Transverse colon (tissue), 4 donors: ENCODE results near the gene PSMD13. TPM values are rescaled to one million over a fixed set of nuclear protein-coding genes. Genes with fewer than 3 reads are reported as not detected.

Experiments
- DNase-seq: peaks from one replicate; pipeline ENCODE4 v3.0.0-alpha.2; 2019
- H3K27ac ChIP-seq, 4 donors: fragments of 200-600 bp; sonication (generic); 2 replicates each; pipeline ENCODE4 v1.5.1; 2016 to 2018; ENCODE audit warnings: inconsistent platforms in 4 of 4
- H3K27me3 ChIP-seq: fragments of 200-600 bp; sonication (generic); 2 replicates; pipeline ENCODE4 v1.5.1; 2017; ENCODE audit warnings: inconsistent platforms
- H3K36me3 ChIP-seq, 4 donors: fragments of 200-600 bp; sonication (generic); 2 replicates each; pipeline ENCODE4 v1.5.1; 2017 to 2019; ENCODE audit warnings: inconsistent platforms in 4 of 4
- H3K4me1 ChIP-seq, 4 donors: fragments of 200-600 bp; sonication (generic); 2 replicates each; pipeline ENCODE4 v1.5.1; 2017 to 2020; ENCODE audit warnings: inconsistent platforms in 4 of 4
- H3K4me3 ChIP-seq, 4 donors: fragments of 200-600 bp; sonication (generic); 1 replicate in 1 of 4; 2 replicates in 3 of 4; pipeline versions ENCODE4 v1.5.1 to v1.6.1; 2017 to 2019; ENCODE audit warnings: inconsistent platforms in 4 of 4
- H3K9me3 ChIP-seq, 2 donors: fragments of 200-600 bp; sonication (generic); 2 replicates each; pipeline ENCODE4 v1.5.1; 2017 to 2019; ENCODE audit warnings: inconsistent platforms in 2 of 2
- EP300 ChIP-seq: sonication (generic); formaldehyde crosslinking; IDR thresholded peaks from one replicate; pipeline ENCODE4 v1.6.1; 2017; ENCODE audit warnings: antibody characterized with exemption, low read depth
- POLR2A ChIP-seq: fragments of 450-650 bp; IDR thresholded peaks from one replicate; pipeline ENCODE4 v1.6.1; 2016; ENCODE audit warnings: antibody characterized with exemption, mild to moderate bottlenecking, moderate library complexity
- POLR2AphosphoS5 ChIP-seq, 3 donors: sonication (generic); formaldehyde crosslinking; IDR thresholded peaks; one replicate each; pipeline ENCODE4 v1.6.1; 2016; ENCODE audit warnings: antibody characterized with exemption in 3 of 3
- WGBS, 2 donors: methylation state at CpG; one replicate each; pipeline ENCODE4 v1.1.5; 2018; ENCODE audit warnings: low coverage in 1 of 2; 5-methylcytosine and 5-hydroxymethylcytosine counted together
- in situ Hi-C, 4 donors: fragments of 200-750 bp; cut with MboI; loops; one replicate each; pipeline versions ENCODE4 v1.15.0 to v1.15.1; 2017; ENCODE audit warnings: low sequenced_read_pairs in 3 of 4, low pct_ligation_motif_present in 1 of 4, low pct_unique_long_range_greater_than_20kb in 1 of 4
- intact Hi-C: fragments of 100-400 bp; cut with DNase I; formaldehyde crosslinking; loops from one replicate; pipeline ENCODE4 v1.15.1; 2023; ENCODE audit warnings: low total_unique reads
- total RNA-seq, 4 donors: library from RNA; depleted of rRNA; stranded (reverse); fragments of >200 nt; gene quantifications; one replicate each; pipeline ENCODE4 v1.1.0, GENCODE V29; 2016
- TF ChIP-seq, protein P1 (sequence below), 5 experiments: fragments of 200-600 bp in 3 of 5; fragments of 450-650 bp in 2 of 5; sonication (generic) in 3 of 5; IDR thresholded peaks; 1 replicate in 2 of 5; 2 replicates in 3 of 5; pipeline ENCODE4 v1.5.1; 2016 to 2017; ENCODE audit warnings: antibody characterized with exemption in 5 of 5, inconsistent platforms in 3 of 5, mild to moderate bottlenecking in 2 of 5, moderate library complexity in 1 of 5

PSMD13 gene
- total RNA-seq, 4 donors from 2014 or later: 23.2 to 96.5 (median 52.2) TPM

GRCh38 chr11:256952-257737, 20.4 kb downstream of the PSMD13 start:
- H3K4me1 ChIP-seq: no peaks in the 10 kb centered on the region
- H3K36me3 ChIP-seq: no peaks in the 10 kb centered on the region
- DNase-seq: no peak
- no peak overlapping the region for H3K27ac ChIP-seq
- no peaks in the 10 kb centered on the region for H3K27me3 ChIP-seq
- no peaks in the 10 kb centered on the region for H3K9me3 ChIP-seq
- in situ Hi-C loops: loop anchor here in 1 of 4 donors (10.0 kb wide), 1 partner anchor 108 kb away; the partner anchor contains the start of gene B4GALNT4
- 75 to 77% methylated on average over 8 to 14 of the region's 14 CpGs for WGBS, 2 donors
- no peak overlapping the region for H3K4me3 ChIP-seq
- intact Hi-C loops: no loop called here
- TF ChIP-seq POLR2AphosphoS5 (IDR thresholded peaks at IDR 0.05) (no peak), EP300 (no peak), POLR2A (no peak)
- TF ChIP-seq, protein P1, sequence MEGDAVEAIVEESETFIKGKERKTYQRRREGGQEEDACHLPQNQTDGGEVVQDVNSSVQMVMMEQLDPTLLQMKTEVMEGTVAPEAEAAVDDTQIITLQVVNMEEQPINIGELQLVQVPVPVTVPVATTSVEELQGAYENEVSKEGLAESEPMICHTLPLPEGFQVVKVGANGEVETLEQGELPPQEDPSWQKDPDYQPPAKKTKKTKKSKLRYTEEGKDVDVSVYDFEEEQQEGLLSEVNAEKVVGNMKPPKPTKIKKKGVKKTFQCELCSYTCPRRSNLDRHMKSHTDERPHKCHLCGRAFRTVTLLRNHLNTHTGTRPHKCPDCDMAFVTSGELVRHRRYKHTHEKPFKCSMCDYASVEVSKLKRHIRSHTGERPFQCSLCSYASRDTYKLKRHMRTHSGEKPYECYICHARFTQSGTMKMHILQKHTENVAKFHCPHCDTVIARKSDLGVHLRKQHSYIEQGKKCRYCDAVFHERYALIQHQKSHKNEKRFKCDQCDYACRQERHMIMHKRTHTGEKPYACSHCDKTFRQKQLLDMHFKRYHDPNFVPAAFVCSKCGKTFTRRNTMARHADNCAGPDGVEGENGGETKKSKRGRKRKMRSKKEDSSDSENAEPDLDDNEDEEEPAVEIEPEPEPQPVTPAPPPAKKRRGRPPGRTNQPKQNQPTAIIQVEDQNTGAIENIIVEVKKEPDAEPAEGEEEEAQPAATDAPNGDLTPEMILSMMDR (IDR thresholded peaks at IDR 0.05): no peak

DNA sequence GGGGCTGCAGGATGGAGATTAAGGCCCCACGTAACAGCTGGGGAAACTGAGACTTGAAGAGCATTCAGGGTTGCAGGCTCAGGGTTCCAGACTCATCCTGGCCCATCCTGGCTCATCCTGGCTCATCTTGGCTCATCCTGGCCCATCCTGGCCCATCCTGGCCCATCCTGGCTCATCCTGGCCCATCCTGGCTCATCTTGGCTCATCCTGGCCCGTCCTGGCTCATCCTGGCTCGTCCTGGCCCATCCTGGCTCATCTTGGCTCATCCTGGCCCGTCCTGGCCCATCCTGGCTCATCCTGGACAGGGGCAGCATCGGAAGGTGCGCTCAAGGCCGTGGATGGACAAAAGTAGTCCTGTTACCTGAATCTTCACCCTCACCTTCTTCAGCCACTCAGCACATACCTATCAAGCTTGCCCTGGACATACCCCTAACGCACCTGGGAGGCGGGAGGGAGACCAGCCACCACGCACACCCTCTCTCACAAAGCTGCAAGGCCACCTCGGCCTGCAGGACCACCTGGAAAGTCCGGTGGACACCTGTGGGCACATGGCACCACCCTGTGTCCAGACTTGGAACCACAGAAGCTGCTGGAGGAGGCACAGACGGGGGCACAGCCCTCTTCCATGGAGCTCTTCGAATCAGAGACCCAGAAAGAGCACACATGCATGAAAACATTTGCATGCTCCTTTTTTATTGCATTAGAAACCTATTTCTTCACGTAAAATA, 21.2 kb downstream of the PSMD13 start:
- DNase-seq: no peak
- 79% methylated on average over 15 of the region's 15 CpGs; no CpG with 5 or more reads in 1 of the 2 donors for WGBS, 2 donors
- Histone ChIP-seq H3K36me3 (no peaks in the 10 kb centered on the region), H3K27me3 (no peaks in the 10 kb centered on the region), H3K27ac (no peak overlapping the region), H3K9me3 (no peaks in the 10 kb centered on the region), H3K4me1 (no peaks in the 10 kb centered on the region), H3K4me3 (no peak overlapping the region)
- in situ Hi-C loops (loop anchor here in 1 of 4 donors (10.0 kb wide), 1 partner anchor 107 kb away; the partner anchor contains the start of gene B4GALNT4), intact Hi-C loops (no loop called here)
- TF ChIP-seq, protein P1 (IDR thresholded peaks at IDR 0.05): peak in 1 of 5 experiments; percentile 7
- no peak for TF ChIP-seq EP300

- H3K9me3 ChIP-seq: no peaks in the 10 kb centered on the region
- H3K36me3 ChIP-seq: no peaks in the 10 kb centered on the region
- H3K4me1 ChIP-seq: no peaks in the 10 kb centered on the region
- no peaks in the 10 kb centered on the region for H3K27me3 ChIP-seq
- intact Hi-C loops (no loop called here), in situ Hi-C loops (loop anchor here in 1 of 4 donors (10.0 kb wide), 1 partner anchor 105 kb away; the partner anchor contains the start of gene B4GALNT4)
- DNase-seq: no peak
- H3K4me3 ChIP-seq: no peak overlapping the region
- no peak overlapping the region for H3K27ac ChIP-seq
- TF ChIP-seq, protein P1 (IDR thresholded peaks at IDR 0.05): no peak
- no peak for TF ChIP-seq POLR2AphosphoS5 (IDR thresholded peaks at IDR 0.05)
- TF ChIP-seq POLR2A: no peak
- no peak for TF ChIP-seq EP300
- 72 to 88% methylated on average over 5 to 10 of the region's 10 CpGs for WGBS, 2 donors
These were observed 22.6 kb downstream of the PSMD13 start for GRCh38 chr11:259413-259812.

DNA sequence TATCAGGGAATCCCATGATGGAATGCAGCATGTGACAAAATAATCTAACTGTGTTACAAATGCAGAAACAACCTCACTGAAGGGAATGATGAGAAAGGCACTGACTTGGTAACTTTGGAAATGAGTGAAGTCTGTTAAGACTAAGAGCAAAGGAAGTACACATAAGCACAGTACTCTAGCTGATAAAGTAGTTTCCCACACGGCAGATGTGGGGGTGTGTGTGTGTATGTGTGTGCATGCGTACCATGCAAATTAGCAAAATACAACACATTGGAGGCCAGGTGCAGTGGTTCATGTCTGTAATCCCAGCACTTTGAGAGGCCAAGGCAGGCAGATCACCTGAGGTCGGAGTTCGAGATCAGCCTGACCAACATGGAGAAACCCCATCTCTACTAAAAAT, 24.8 kb downstream of the PSMD13 start:
- H3K4me3 ChIP-seq: no peak overlapping the region
- TF ChIP-seq POLR2AphosphoS5 (IDR thresholded peaks at IDR 0.05) (no peak), POLR2A (no peak), EP300 (no peak)
- TF ChIP-seq, protein P1 (IDR thresholded peaks at IDR 0.05): no peak
- H3K36me3 ChIP-seq: no peaks in the 10 kb centered on the region
- H3K4me1 ChIP-seq: no peaks in the 10 kb centered on the region
- no peaks in the 10 kb centered on the region for H3K9me3 ChIP-seq
- WGBS, 2 donors: 81 to 100% methylated on average over 4 of the region's 4 CpGs
- no peaks in the 10 kb centered on the region for H3K27me3 ChIP-seq
- H3K27ac ChIP-seq: no peak overlapping the region
- in situ Hi-C loops (no loop called here), intact Hi-C loops (no loop called here)
- no peak for DNase-seq
